Endothelial cell of umbilical vein (primary cell): ENCODE measurements around the gene COQ2. TPM values are rescaled to one million over a fixed set of nuclear protein-coding genes. Genes with fewer than 3 reads are reported as not detected.

Source experiments
- BruUV-seq: library from RNA; stranded (reverse); fragments of 400-500 nt; replicated peaks from 2 replicates; lab custom pipeline; 2021; lab: Mats Ljungman, UMichigan
- CTCF ChIA-PET: fragments of 300-600, 350-600 bp; sonication (Branson Sonifier 250); formaldehyde crosslinking; loops from one replicate; lab custom pipeline; 2021; ENCODE audit warnings: antibody characterized with exemption, inconsistent platforms; lab: Charles Lee
- POLR2A ChIA-PET: fragments of 300-600, 350-600 bp; sonication (Branson Sonifier 250); formaldehyde crosslinking; loops from one replicate; lab custom pipeline; 2021; ENCODE audit warnings: antibody characterized with exemption, inconsistent platforms; lab: Charles Lee
- DNase-seq: peaks from one replicate; pipeline ENCODE4 v3.0.0-alpha.2; 2011; ENCODE audit warnings: low read depth, low spot score
- FAIRE-seq: peaks from 2 replicates; lab custom pipeline; 2011; peaks lifted over from hg19 to GRCh38; lab: Jason Lieb, UNC
- H2AFZ ChIP-seq: 2 replicates; pipeline ENCODE4 v1.6.0; 2012; ENCODE audit warnings: low read depth, low read length, control low read depth, inconsistent platforms
- H3K27ac ChIP-seq: 2 replicates; pipeline ENCODE4 v1.5.1; 2011; ENCODE audit warnings: low read depth, mild to moderate bottlenecking, control low read depth, low read length, moderate library complexity; ENCODE audit not compliant: insufficient read depth
- H3K27me3 ChIP-seq, 2 experiments: 2 replicates each; pipeline versions ENCODE4 v1.6.0 to v1.6.1; 2011; ENCODE audit warnings: low read length in 2 of 2, mixed read lengths in 1 of 2; ENCODE audit not compliant: control insufficient read depth in 2 of 2, insufficient read depth in 2 of 2
- H3K36me3 ChIP-seq, 2 experiments: 2 replicates in 1 of 2; 3 replicates in 1 of 2; pipeline ENCODE4 v1.5.1; 2011; ENCODE audit warnings: low read length in 2 of 2, mild to moderate bottlenecking in 1 of 2, moderate library complexity in 1 of 2; ENCODE audit not compliant: control insufficient read depth in 2 of 2, insufficient read depth in 2 of 2; ENCODE audit errors: extremely low read depth in 1 of 2
- H3K4me1 ChIP-seq: 3 replicates; pipeline ENCODE4 v1.5.1; 2011; ENCODE audit warnings: mild to moderate bottlenecking, low read length; ENCODE audit not compliant: control insufficient read depth, insufficient read depth; ENCODE audit errors: extremely low read depth
- H3K4me2 ChIP-seq: 2 replicates; pipeline ENCODE4 v1.6.1; 2011; ENCODE audit warnings: low read length, control low read depth, mixed read lengths; ENCODE audit not compliant: insufficient read depth
- H3K4me3 ChIP-seq, 3 experiments: fragments of 200-600 bp in 1 of 3; sonication (generic), shearing (Covaris generic) in 1 of 3; replicated peaks in 1 of 3; 2 replicates each; pipeline ENCODE4 v1.5.1; 2011 to 2016; ENCODE audit warnings: control low read depth in 3 of 3, low read length in 3 of 3, mild to moderate bottlenecking in 2 of 3, inconsistent platforms in 1 of 3, low read depth in 1 of 3, moderate library complexity in 1 of 3; ENCODE audit not compliant: insufficient read depth in 1 of 3
- H3K79me2 ChIP-seq: 2 replicates; pipeline ENCODE4 v1.6.0; 2012; ENCODE audit warnings: low read length, inconsistent platforms; ENCODE audit not compliant: control insufficient read depth, insufficient read depth
- H3K9ac ChIP-seq: replicated peaks from 2 replicates; pipeline ENCODE3; 2011; ENCODE audit warnings: low read length, control low read depth; ENCODE audit not compliant: insufficient read depth; ENCODE audit errors: extremely low read depth
- H3K9me1 ChIP-seq: replicated peaks from 3 replicates; pipeline ENCODE4 v1.6.0; 2011; ENCODE audit warnings: mild to moderate bottlenecking, low read length; ENCODE audit not compliant: control insufficient read depth, insufficient read depth; ENCODE audit errors: extremely low read depth
- H3K9me3 ChIP-seq: replicated peaks from 2 replicates; pipeline ENCODE4 v1.5.1; 2012; ENCODE audit warnings: low read length, inconsistent platforms; ENCODE audit not compliant: control insufficient read depth, insufficient read depth
- H4K20me1 ChIP-seq: replicated peaks from 2 replicates; pipeline ENCODE3; 2011; ENCODE audit warnings: mild to moderate bottlenecking, low read length; ENCODE audit not compliant: control insufficient read depth, insufficient read depth; ENCODE audit errors: extremely low read depth
- EZH2 ChIP-seq: IDR thresholded peaks from 2 replicates; pipeline ENCODE4 v1.6.1; 2012; ENCODE audit warnings: borderline replicate concordance, low read depth, mild to moderate bottlenecking, moderate library complexity, low read length, inconsistent platforms; ENCODE audit not compliant: severe bottlenecking
- FOS ChIP-seq: IDR thresholded peaks from 2 replicates; pipeline ENCODE4 v1.6.1; 2011; ENCODE audit warnings: mild to moderate bottlenecking, low read length, moderate library complexity, borderline replicate concordance; ENCODE audit not compliant: insufficient read depth
- GATA2 ChIP-seq: IDR thresholded peaks from 2 replicates; pipeline ENCODE4 v1.7.0; 2011; ENCODE audit warnings: low read depth, mild to moderate bottlenecking, moderate library complexity, mixed read lengths, low read length; ENCODE audit not compliant: insufficient read length, insufficient read depth
- JUN ChIP-seq: IDR thresholded peaks from 2 replicates; pipeline ENCODE4 v1.6.1; 2011; ENCODE audit warnings: borderline replicate concordance, low read depth; ENCODE audit not compliant: insufficient read length, insufficient read depth
- MYC ChIP-seq: IDR thresholded peaks from one replicate; pipeline ENCODE4 v1.6.1; 2011; ENCODE audit warnings: mild to moderate bottlenecking, low read depth, low read length
- POLR2A ChIP-seq: IDR thresholded peaks from 2 replicates; pipeline ENCODE4 v1.6.1; 2012; ENCODE audit warnings: low read depth, mild to moderate bottlenecking, control low read depth, low read length
- POLR2AphosphoS5 ChIP-seq: IDR thresholded peaks from 2 replicates; pipeline ENCODE4 v1.6.1; 2012; ENCODE audit warnings: low read depth, mild to moderate bottlenecking, control low read depth, low read length, moderate library complexity; ENCODE audit not compliant: insufficient read depth
- dilution Hi-C: fragments of 300-500 bp; cut with MboI; formaldehyde crosslinking; loops from one replicate; pipeline ENCODE4 v1.15.0; 2019; ENCODE audit warnings: low sequenced_read_pairs; ENCODE audit not compliant: extremely low pct_ligation_motif_present
- intact Hi-C: fragments of 100-400 bp; cut with micrococcal nuclease; formaldehyde crosslinking; loops from one replicate; pipeline ENCODE4 v1.10.0; 2022
- polyA plus RNA-seq, 4 experiments: library from polyadenylated mRNA; depleted of rRNA in 3 of 4; stranded (reverse) in 3 of 4; unstranded in 1 of 4; fragments of >200 nt; gene quantifications; 2 replicates each; pipeline versions ENCODE4 v1.2.1 to v1.2.3, GENCODE V29; 2011 to 2012; ENCODE audit warnings: missing spikeins in 1 of 4
- total RNA-seq: library from RNA; stranded (reverse); gene quantifications from 2 replicates; pipeline ENCODE4 v1.2.3, GENCODE V29; 2021
- TF ChIP-seq, protein P1 (sequence below), 2 donors: IDR thresholded peaks; 1 replicate in 1 of 2; 2 replicates in 1 of 2; pipeline ENCODE4 v1.5.1; 2011; ENCODE audit warnings: low read length in 2 of 2, mild to moderate bottlenecking in 2 of 2, moderate library complexity in 2 of 2, control low read depth in 1 of 2, inconsistent platforms in 1 of 2, low read depth in 1 of 2; ENCODE audit not compliant: insufficient read depth in 1 of 2; ENCODE audit errors: extremely low read depth in 1 of 2
- TF ChIP-seq, protein P2 (sequence below): IDR thresholded peaks from 2 replicates; pipeline ENCODE4 v1.6.1; 2011; ENCODE audit not compliant: insufficient read depth, insufficient read length

The COQ2 gene
- total and polyA plus RNA-seq, 2 donors (not counting 3 experiments of a cell fraction or from before 2014, with no cell fraction given): 25.5 to 28.0 TPM

DNA sequence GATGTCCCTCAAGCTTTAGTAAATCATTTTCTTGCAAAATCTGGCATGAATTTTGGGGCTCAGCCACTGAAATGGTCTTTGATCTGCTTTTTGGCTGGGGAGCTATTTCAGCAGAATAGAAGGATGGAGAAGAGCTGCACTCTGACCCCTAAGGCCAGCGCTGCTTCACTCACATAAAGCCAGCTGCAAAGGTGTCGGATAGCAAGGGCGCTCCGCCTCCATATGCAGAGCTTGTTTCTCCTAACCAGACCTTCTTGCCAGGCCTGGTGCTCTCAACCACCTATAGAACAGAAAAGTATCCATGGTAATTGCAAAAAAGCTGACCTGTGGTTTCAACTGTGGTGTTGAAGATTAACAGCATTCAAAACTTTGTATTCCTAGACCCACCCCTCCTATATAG, 24.1 kb upstream of the COQ2 start:
- DNase-seq (no peak), FAIRE-seq (no peak)
- H3K9me3 ChIP-seq: no peaks in the 10 kb centered on the region
- no peaks in the 10 kb centered on the region for H3K36me3 ChIP-seq
- dilution Hi-C loops: no loop called here
- intact Hi-C loops: no loop called here
- no peaks in the 10 kb centered on the region for H3K79me2 ChIP-seq
- ChIA-PET POLR2A (no interaction called here), CTCF (interaction anchor here (0.6 to 1.3 kb wide), 2 partner anchors 36 to 125 kb away, joined by 3 read pairs; no protein-coding TSS in a partner anchor)
- no peak overlapping the region for H2AFZ ChIP-seq
- no peak overlapping the region for H3K9ac ChIP-seq
- H3K27ac ChIP-seq: no peak overlapping the region
- TF ChIP-seq GATA2: no peak
- TF ChIP-seq POLR2AphosphoS5: no peak
- TF ChIP-seq, protein P1, sequence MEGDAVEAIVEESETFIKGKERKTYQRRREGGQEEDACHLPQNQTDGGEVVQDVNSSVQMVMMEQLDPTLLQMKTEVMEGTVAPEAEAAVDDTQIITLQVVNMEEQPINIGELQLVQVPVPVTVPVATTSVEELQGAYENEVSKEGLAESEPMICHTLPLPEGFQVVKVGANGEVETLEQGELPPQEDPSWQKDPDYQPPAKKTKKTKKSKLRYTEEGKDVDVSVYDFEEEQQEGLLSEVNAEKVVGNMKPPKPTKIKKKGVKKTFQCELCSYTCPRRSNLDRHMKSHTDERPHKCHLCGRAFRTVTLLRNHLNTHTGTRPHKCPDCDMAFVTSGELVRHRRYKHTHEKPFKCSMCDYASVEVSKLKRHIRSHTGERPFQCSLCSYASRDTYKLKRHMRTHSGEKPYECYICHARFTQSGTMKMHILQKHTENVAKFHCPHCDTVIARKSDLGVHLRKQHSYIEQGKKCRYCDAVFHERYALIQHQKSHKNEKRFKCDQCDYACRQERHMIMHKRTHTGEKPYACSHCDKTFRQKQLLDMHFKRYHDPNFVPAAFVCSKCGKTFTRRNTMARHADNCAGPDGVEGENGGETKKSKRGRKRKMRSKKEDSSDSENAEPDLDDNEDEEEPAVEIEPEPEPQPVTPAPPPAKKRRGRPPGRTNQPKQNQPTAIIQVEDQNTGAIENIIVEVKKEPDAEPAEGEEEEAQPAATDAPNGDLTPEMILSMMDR (IDR thresholded peaks at IDR 0.05; ENCODE audit: extremely low read depth in 1 of 2, insufficient read depth in 1 of 2, low read depth in 1 of 2, low read length in 2 of 2): no peak
- TF ChIP-seq FOS: no peak
- TF ChIP-seq JUN: no peak
- no peak for TF ChIP-seq EZH2
- no peak for TF ChIP-seq MYC
- TF ChIP-seq POLR2A: no peak
- TF ChIP-seq, protein P2, sequence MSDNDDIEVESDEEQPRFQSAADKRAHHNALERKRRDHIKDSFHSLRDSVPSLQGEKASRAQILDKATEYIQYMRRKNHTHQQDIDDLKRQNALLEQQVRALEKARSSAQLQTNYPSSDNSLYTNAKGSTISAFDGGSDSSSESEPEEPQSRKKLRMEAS: no peak
- no peaks in the 10 kb centered on the region for H3K27me3 ChIP-seq
- no peaks in the 10 kb centered on the region for H4K20me1 ChIP-seq
- BruUV-seq: no TSS peak
- no peak overlapping the region for H3K4me2 ChIP-seq
- H3K9me1 ChIP-seq: no peaks in the 10 kb centered on the region
- no peaks in the 10 kb centered on the region for H3K4me1 ChIP-seq
- H3K4me3 ChIP-seq: no peak overlapping the region
